Panc1 (cell line): ENCODE results near the gene MKRN2OS. TPM values are rescaled to one million over a fixed set of nuclear protein-coding genes. Genes with fewer than 3 reads are reported as not detected.

Experiments used
- ATAC-seq: fragments of 200-7000 bp; cut with Tn5 transposase; 2 replicates; pipeline ENCODE4 v1.9.1; 2020; ENCODE audit warnings: mild to moderate bottlenecking, moderate library complexity
- BruUV-seq: library from RNA; stranded (reverse); fragments of 400-500 nt; replicated peaks from 2 replicates; lab custom pipeline; 2021; lab: Mats Ljungman, UMichigan
- CTCF ChIA-PET: fragments of 300-600 bp; sonication (Branson Sonifier 250); formaldehyde crosslinking; loops from one replicate; lab custom pipeline; 2022; ENCODE audit warnings: antibody characterized with exemption; lab: Charles Lee
- POLR2A ChIA-PET: fragments of 300-600 bp; sonication (Branson Sonifier 250); formaldehyde crosslinking; loops from one replicate; lab custom pipeline; 2022; ENCODE audit warnings: antibody characterized with exemption; lab: Charles Lee
- DNase-seq: peaks from one replicate; pipeline ENCODE4 v3.0.0-alpha.2; 2010; ENCODE audit warnings: low read depth, low spot score
- H3K27ac ChIP-seq: 2 replicates; pipeline ENCODE4 v1.5.1; 2011; ENCODE audit warnings: mild to moderate bottlenecking, low read length, inconsistent platforms
- H3K27me3 ChIP-seq: fragments of 200-500 bp; sonication (Bioruptor generic); 2 replicates; pipeline ENCODE4 v1.6.0; 2014; ENCODE audit warnings: low read length, inconsistent platforms; ENCODE audit not compliant: control insufficient read depth, insufficient read depth
- H3K36me3 ChIP-seq: fragments of 200-500 bp; sonication (Bioruptor generic); 2 replicates; pipeline ENCODE4 v1.5.1; 2014; ENCODE audit warnings: inconsistent platforms, mild to moderate bottlenecking, low read length, moderate library complexity; ENCODE audit not compliant: control insufficient read depth, insufficient read depth
- H3K4me1 ChIP-seq: 2 replicates; pipeline ENCODE4 v1.5.1; 2011; ENCODE audit warnings: inconsistent platforms, mild to moderate bottlenecking, low read length, moderate library complexity; ENCODE audit not compliant: control insufficient read depth, insufficient read depth
- H3K4me3 ChIP-seq, 2 experiments: 2 replicates each; pipeline ENCODE4 v1.5.1; 2011 to 2012; ENCODE audit warnings: low read depth in 2 of 2, low read length in 2 of 2, mild to moderate bottlenecking in 2 of 2, inconsistent platforms in 1 of 2, moderate library complexity in 1 of 2
- H3K9me3 ChIP-seq: fragments of 200-500 bp; sonication (Bioruptor generic); 2 replicates; pipeline ENCODE4 v1.5.1; 2014; ENCODE audit warnings: low read depth, mild to moderate bottlenecking, inconsistent platforms, low read length, moderate library complexity; ENCODE audit not compliant: control insufficient read depth, insufficient read depth
- CTCF ChIP-seq: fragments of 450-650 bp; IDR thresholded peaks from 2 replicates; pipeline ENCODE4 v1.5.1; 2017; ENCODE audit warnings: mild to moderate bottlenecking
- POLR2AphosphoS5 ChIP-seq: IDR thresholded peaks from 2 replicates; pipeline ENCODE4 v1.6.1; 2012; ENCODE audit warnings: mild to moderate bottlenecking, low read depth, low read length, moderate library complexity
- REST ChIP-seq, 2 experiments: IDR thresholded peaks; 2 replicates each; pipeline ENCODE4 v1.6.1; 2011 to 2012; ENCODE audit warnings: low read depth in 2 of 2, control low read depth in 1 of 2, low read length in 1 of 2, mild to moderate bottlenecking in 1 of 2, moderate library complexity in 1 of 2; ENCODE audit not compliant: insufficient read depth in 1 of 2
- SIN3A ChIP-seq: IDR thresholded peaks from 2 replicates; pipeline ENCODE4 v1.6.1; 2012; ENCODE audit warnings: low read depth, mild to moderate bottlenecking, low read length, moderate library complexity, borderline replicate concordance; ENCODE audit not compliant: insufficient read depth
- TCF7L2 ChIP-seq: IDR thresholded peaks from 2 replicates; pipeline ENCODE4 v1.6.1; 2011; ENCODE audit warnings: mild to moderate bottlenecking, low read depth, low read length, inconsistent platforms
- in situ Hi-C: cut with HindIII; loops from 2 replicates; pipeline ENCODE4 v1.10.0; 2016; ENCODE audit warnings: low sequenced_read_pairs, low pct_unique_long_range_greater_than_20kb
- intact Hi-C: fragments of 100-400 bp; cut with micrococcal nuclease; formaldehyde crosslinking; loops from one replicate; pipeline ENCODE4 v1.10.0; 2022; ENCODE audit not compliant: unreplicated experiment
- total RNA-seq: library from RNA; stranded (reverse); gene quantifications from one replicate; pipeline ENCODE4 v1.2.1, GENCODE V29; 2021; ENCODE audit not compliant: unreplicated experiment

The MKRN2OS gene
- total RNA-seq, 1 experiment from 2014 or later, result not detected

- no TSS peak for BruUV-seq
- DNase-seq, result no peak
- intact Hi-C loops (no loop called here), in situ Hi-C loops (no loop called here)
- POLR2A ChIA-PET, result no interaction called here
- H3K4me1 ChIP-seq, result peaks cover 35% of the 10 kb centered on the region
- H3K27ac ChIP-seq, result no peak overlapping the region
- H3K36me3 ChIP-seq, result peaks cover 3% of the 10 kb centered on the region; the same call in 1 of the 2 replicates
- ATAC-seq, result no peak
- no peaks in the 10 kb centered on the region for H3K9me3 ChIP-seq
- H3K27me3 ChIP-seq, result no peaks in the 10 kb centered on the region
- TF ChIP-seq POLR2AphosphoS5, result no peak
- TF ChIP-seq TCF7L2, result no peak
- no peak for TF ChIP-seq REST (IDR thresholded peaks at IDR 0.05; ENCODE audit: insufficient read depth in 1 of 2, low read depth in 2 of 2, low read length in 1 of 2)
- TF ChIP-seq SIN3A, result no peak
- TF ChIP-seq CTCF, result no peak
- H3K4me3 ChIP-seq, result no peak overlapping the region
- CTCF ChIA-PET, result no interaction called here
Observed at GRCh38 chr3:12561397-12561796, 16.1 kb upstream of the MKRN2OS start.

DNA sequence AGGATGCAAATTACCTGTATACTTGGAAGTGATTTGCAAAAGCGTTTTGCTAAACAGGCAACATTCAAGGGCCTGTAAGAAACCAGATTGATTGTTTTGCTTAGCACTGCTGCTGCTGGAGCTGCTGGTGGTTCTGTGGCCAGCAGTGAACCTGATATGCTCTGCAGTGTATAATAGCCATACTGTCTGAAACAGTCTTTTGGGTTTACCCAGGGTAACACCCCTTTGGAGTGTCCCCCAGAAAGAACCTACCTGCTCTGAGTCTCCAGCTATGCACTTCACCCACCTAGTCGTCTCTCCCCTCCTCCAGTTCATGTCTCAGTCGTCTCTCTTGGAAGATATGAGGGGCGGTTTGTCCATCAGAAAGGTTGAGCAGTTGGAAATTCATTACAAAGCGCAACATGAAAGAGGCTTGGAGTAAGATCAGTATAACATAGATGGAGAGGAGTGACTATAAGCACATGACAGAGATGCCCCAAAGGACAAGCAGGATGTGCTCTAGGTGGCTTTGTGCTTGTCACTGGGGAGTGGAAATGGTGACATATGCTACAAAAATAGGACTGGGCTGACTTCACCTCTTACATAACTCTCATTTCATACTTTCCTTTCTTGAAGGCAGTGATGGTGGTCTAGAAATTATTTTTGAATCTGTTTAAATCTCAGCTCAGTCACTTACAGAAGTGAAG lies 15.3 kb upstream of the MKRN2OS start:
- CTCF ChIA-PET, result interaction anchor here (0.6 kb wide), 2 partner anchors 18 to 424 kb away, joined by 3 to 6 read pairs; no protein-coding TSS in a partner anchor
- peaks cover 37% of the 10 kb centered on the region for H3K4me1 ChIP-seq
- no peak overlapping the region for H3K27ac ChIP-seq
- H3K9me3 ChIP-seq, result no peaks in the 10 kb centered on the region
- TF ChIP-seq REST (IDR thresholded peaks at IDR 0.05; ENCODE audit: insufficient read depth in 1 of 2, low read depth in 2 of 2, low read length in 1 of 2) (no peak), SIN3A (no peak), CTCF (no peak), TCF7L2 (no peak), POLR2AphosphoS5 (no peak)
- POLR2A ChIA-PET, result no interaction called here
- in situ Hi-C loops (no loop called here), intact Hi-C loops (no loop called here)
- DNase-seq (no peak), ATAC-seq (no peak)
- no peak overlapping the region for H3K4me3 ChIP-seq
- H3K27me3 ChIP-seq, result no peaks in the 10 kb centered on the region
- peaks cover 3% of the 10 kb centered on the region; the same call in 1 of the 2 replicates for H3K36me3 ChIP-seq
- BruUV-seq, result no TSS peak
